GM20000 (cell line): Measurements from ENCODE around the gene KIF16B.

ENCODE experiments used
- DNase-seq: peaks from one replicate; pipeline ENCODE4 v3.0.0; 2012; ENCODE audit warnings: low spot score
- TF ChIP-seq, protein P1 (sequence below): IDR thresholded peaks from 2 replicates; pipeline ENCODE4 v1.5.1; 2012; ENCODE audit warnings: mild to moderate bottlenecking, control low read depth; ENCODE audit errors: extremely low read depth, missing control alignments

Gene KIF16B

DNA sequence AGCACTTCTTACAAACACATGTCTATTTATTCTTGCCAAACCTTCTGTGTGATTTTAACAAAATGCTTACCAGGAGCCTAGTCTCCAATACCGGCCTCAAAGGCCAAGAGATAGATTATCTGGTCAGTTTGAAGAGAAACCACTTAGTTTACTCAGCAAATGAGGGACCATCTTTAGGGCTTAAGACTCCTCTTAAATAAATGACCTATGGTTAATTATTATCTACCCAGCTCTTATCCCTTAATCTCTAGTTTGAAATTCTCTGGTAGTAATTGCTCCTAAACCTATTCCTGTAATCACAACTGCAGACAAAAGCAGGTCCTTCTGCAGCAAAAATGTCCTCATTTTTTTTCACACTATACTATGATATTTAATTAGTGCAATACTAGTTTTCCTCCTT lies 301.8 kb downstream of the KIF16B start:
- TF ChIP-seq, protein P1, sequence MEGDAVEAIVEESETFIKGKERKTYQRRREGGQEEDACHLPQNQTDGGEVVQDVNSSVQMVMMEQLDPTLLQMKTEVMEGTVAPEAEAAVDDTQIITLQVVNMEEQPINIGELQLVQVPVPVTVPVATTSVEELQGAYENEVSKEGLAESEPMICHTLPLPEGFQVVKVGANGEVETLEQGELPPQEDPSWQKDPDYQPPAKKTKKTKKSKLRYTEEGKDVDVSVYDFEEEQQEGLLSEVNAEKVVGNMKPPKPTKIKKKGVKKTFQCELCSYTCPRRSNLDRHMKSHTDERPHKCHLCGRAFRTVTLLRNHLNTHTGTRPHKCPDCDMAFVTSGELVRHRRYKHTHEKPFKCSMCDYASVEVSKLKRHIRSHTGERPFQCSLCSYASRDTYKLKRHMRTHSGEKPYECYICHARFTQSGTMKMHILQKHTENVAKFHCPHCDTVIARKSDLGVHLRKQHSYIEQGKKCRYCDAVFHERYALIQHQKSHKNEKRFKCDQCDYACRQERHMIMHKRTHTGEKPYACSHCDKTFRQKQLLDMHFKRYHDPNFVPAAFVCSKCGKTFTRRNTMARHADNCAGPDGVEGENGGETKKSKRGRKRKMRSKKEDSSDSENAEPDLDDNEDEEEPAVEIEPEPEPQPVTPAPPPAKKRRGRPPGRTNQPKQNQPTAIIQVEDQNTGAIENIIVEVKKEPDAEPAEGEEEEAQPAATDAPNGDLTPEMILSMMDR, result no peak
- no peak for DNase-seq

DNA sequence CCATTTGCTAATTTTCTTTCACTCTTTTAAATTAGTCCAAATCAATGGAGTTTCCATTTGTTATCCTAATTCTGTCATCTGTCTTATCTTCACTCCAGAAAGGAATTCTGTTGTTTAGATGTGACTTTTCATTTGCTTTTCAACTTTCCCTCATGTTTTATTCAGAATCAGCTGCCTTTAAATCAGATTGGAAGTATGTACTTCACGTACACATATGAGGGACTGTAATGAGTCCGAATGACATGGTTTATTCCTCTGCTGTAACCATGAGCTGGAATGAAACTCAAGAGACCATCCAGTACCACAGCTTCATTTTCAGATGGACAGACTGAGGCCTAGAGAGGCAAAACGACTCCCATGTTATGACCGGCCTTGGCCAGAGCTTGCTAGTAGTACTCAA lies 302.3 kb downstream of the KIF16B start:
- no peak for DNase-seq
- TF ChIP-seq, protein P1, result no peak

DNA sequence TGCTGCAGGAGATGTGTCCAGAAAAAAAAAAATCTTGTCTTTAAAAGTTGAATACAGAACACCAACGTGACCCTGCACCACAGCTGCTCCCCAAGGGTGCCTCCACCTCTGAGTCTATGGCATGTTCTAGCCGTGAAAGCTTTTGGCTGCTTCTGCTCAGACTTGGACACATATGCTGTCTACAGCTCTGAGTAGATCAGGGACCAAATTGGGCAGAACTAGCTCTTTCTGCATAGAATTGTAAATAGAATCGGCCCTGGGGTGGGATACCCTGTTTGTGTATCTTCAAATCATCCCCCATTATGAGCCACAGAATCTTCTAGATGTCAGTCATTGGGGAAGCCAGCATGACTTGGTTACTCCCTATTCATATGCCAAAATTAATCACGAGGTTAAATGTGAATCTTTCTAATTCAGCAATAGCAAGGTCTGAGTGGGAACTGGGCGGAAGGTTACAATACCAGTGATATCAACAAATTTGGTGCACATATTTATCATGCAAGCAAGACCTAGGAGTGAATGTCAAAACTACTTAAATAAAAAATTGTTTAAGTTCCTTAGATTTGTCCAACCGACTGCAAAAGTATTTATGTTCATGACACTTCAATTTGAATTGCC lies 302.8 kb downstream of the KIF16B start:
- TF ChIP-seq, protein P1, result no peak
- DNase-seq, result no peak

DNA sequence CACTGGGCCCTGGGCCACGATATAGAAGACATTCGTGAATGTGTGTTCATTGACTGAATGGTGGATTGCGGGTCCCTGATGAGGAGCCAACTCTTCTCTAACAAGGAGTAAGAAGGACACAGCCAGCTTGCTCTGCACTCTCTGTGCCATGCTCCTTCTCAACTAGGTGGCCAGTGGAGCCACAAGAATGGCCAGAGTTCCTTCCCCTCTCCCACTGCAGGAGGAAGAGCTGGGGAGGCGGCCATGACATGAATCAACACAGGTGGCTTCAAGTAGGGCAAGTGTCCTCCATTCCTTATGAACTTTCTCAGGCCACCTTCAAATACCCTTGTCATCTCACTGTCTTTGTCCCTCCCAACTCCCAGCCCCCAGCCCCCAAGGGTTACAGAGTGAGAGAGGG lies 305.7 kb downstream of the KIF16B start:
- TF ChIP-seq, protein P1, result no peak
- DNase-seq, result no peak

DNA sequence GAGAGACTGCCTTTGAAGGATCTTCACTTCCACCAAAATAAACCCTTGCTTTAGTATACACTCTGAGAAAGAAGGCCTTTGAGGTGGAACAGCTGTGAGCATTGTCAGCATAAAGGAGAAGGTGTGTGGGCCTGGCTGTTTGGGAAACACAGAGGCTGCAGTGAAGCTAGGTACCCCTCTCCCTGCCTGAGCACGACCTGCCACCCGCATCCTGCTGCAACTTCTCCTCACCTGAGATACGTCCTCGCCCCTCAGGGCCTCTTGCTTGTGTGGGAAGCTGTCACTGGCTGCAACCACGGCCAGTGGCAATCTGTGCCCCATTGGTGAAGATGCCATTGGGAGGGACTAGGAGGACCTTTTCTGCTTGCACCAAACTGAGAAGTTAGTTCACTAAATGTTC lies 307.9 kb downstream of the KIF16B start:
- TF ChIP-seq, protein P1, result no peak
- DNase-seq, result no peak

DNA sequence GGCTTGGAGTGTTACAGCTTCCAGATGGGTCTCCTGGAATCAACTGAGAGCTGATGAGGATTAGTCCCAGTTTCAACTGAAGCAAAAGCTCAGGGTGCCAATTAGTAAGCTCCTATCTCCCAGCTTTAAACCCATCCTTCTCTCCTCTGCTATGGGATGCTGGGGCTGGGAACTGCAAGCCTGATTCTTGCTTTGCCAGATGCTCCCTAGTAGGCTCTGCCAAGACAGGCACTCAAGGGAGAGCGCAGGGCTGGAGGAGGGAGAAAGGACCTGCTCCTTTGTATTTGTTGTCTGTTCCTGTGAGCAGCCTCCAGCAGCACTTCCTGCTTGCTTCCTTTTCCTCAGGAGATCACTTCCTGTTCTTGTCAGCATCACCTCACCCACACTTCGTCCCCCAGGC lies 309.7 kb downstream of the KIF16B start:
- TF ChIP-seq, protein P1, result no peak
- no peak for DNase-seq

DNA sequence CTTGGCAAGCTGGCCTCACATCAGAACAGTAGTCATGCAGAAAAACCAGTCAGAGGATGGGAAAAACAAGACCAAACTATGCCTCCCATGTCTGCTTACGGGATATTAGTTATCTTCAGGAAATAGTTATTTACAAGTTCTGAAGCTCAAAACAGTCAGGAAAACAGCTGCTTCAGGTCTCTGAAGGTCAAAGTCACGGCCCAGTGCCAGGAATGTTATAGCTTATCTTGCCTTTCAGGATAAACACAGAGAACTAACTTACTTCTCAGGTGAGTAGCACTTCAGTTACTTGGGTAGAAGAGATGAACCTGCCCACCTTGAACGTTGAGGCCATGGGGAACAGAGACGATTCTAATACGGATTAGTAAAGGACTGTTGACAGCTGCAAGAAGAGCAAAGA lies 310.7 kb downstream of the KIF16B start:
- TF ChIP-seq, protein P1, result no peak
- DNase-seq, result no peak
